GM21786 (cell line): ENCODE measurements around the gene CCDC102A.
"Not testable (repeated sequence)": the region's sequence is repeated elsewhere in the genome, so short reads cannot be mapped to it uniquely, and the experiment has no call there.

Source experiments
- ATAC-seq: cut with Tn5 transposase; IDR thresholded peaks from one replicate; pipeline ENCODE4 v1.9.1; 2021; ENCODE audit not compliant: unreplicated experiment

CCDC102A gene

DNA sequence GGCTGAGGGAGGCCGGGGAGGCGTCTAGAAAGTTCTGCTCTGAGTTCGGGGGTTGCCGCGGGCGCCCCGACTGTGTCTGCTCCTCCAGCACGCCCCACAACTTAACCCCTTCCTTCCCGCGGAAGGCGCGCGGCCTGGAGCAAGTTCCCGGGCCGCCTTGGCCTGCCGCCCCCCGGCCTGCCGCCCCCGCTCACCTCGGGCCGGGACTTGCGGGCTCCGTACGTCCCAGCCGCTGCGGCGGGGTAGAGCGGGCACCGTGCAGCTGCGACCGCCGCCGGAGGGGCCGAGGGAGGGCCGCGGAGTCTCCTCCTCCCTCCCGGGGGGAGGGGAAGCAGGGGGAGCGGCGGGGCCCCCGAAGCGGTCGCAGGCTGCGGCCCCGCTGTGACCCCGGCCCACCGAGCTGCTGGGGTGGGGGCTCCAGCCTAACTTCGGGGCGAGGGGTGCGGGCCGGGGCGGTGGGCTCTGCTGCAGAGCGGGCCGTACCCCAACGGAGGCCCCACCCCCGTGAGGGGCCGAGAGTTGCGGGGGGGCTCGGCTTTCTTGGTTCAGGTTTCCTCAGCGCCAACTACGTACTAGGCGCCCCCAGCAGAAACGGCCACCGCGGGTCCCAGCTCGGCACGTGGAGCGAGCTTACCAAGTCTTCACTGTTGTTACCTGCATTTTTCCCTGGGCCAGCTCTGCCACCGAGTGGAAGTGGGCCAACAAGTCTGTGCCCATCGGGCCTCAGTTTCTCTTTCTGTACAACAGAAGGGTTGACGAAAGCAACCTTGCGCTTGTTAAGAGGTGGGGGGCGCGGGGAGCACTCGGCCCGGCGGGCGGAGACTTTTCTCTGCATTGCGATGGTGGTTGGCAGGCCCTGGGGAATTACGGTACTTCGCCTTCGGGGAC lies at the start of gene CCDC102A:
Gene CCDC102A (minus strand): TSS at position 266 of the 888 bp plus-strand sequence. CDS start 7,394 bp downstream, outside the sequence.
- ATAC-seq: peak; percentile 6

DNA sequence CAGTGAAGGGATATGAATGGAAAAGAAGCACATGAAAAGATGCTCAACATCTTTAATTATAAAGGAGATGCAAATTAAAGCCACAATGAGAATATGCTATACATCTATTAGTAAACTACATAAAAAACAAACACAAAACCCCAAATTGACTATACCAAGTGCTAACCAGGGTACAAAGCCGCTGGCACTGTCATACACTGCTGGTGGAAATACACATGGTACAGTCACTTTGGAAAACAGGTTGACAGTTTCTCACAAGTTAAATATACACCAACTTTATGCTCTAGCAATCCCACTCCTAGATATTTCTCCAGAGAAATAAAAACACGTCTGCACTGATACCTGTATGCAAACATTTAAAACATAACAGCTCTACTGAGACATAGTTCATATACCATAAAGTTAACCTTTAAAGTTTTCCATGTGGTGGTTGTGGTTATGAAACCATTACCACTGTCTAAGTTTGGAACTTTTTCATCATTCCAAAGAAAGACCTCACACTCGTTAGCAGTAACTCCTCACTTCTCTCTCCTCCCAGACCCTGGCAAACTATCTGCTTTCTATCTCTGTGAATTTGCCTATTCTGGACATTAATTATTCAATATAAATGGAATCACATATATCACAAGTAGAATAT lies 48.8 kb upstream of the CCDC102A start:
- ATAC-seq: no peak

DNA sequence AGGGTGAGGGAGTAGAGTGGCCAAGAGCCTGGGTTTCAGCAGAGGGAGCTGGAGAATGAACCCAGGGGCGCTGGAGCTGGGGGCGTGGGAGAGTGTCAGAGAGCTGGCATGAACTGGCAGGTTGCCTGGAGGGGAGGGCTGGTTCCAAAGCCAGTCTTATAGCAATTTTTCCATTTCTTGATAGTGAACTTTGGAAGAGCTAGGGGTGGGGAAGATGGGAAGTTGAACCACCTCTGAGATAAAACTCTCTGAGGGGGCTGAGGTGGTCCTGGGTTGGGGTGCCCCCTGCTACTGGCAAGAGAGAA lies 42.9 kb upstream of the CCDC102A start:
- ATAC-seq: no peak

DNA sequence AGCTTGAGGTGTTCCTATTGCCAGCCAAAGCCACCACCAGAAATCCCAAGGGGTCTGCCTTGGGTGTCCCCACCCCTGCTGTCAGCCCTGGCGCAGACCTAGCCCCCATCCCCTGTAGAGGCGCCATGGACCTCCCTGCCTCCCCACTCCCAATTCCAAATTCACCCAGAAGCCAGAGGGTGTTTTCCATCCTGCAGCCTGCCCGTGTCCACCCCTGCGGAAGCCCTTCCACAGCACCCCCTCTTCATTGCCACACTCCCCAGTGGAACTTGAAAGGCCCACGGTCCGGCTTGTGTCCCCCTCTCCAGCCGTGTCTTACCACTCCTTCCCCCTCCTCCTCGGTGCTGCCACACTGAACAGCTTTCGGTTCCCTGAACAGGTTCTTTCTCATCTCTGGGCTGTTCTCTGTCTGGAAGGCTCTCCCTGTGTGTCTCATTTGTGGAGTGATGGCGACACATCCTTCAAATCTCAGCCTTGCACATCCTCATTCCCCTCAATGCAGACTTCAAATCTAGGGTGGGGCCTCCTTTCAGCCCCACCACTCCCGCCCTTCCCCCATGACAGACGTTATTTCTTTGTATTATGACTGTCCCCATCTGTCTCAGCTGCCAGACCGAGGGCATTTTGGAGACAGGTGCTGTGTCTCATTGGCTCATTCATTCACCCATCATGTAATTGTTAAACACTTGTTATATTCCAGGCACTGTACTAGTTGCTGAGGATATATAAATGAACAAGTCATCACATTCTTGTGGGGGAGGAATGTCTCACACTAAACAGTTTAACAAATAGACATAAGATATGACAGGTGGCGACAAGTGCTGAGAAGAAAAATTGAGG lies 42.4 kb upstream of the CCDC102A start:
- ATAC-seq: no peak

DNA sequence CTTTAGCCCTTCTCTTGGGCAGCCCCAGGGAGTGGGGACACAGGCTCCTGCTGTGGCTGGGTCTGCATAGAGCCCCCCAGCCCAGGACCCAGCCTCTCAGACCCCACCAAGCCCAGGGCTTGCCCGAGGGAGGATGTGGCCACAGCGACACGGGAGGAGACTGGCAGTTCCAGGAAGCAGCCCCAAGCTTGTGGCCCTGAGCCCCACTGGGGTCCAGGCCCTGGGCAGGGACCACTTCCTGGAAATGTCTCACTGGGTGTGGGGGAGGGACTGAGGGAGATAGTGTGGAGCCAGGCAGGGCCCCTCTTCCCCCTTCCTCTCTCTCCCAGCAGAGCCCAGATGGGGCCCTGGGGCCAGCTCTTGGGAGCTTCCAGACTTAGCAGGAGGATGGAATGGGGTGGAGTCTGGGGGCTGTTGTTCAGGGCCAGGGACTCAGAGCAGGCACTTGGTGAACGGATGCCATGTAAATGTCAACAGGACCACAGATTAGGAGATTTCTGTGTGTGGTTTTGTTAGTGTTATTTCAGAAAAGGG lies 41.4 kb upstream of the CCDC102A start:
- no peak for ATAC-seq

DNA sequence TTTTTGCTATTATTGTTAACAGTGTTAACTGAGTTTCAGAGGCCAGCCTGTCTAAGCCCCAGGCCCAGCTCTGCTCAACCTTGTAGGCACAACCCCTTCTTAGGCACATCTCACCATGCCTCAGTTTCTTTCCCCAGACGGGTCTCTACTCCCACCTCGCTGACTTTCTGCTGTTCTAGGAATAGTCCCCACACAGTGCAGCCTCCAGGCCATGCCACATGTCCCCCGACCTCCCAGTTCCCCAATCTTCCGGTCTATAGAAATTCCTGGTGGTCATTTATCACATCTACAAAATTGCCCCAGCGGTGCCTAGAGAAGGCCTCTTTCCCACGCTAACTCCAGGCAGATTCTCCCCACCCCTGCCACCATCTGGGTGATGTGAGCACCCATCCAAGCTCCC lies 40.8 kb upstream of the CCDC102A start:
- ATAC-seq: no peak

DNA sequence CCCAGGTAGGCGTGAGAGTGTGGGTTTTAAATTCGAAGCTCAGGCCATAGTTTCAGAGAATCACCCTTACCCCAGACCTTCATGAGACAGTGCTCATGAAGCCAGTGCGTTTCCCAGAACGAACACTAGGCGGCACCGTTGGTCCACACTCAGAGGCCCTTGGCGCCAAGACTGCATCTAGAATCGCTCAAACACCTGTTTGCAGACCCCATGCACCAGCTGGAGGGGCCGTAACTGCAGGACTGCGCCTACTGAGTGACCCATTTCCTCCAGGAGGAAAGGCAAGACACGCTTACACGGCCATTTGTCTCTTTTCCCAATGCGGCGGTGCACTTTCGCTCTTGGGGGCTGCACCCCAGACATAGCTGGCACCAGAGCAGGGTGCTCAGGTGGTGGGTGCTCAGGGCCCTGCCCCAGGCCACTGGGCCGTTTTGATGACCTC lies 40.1 kb upstream of the CCDC102A start:
- ATAC-seq: no peak

DNA sequence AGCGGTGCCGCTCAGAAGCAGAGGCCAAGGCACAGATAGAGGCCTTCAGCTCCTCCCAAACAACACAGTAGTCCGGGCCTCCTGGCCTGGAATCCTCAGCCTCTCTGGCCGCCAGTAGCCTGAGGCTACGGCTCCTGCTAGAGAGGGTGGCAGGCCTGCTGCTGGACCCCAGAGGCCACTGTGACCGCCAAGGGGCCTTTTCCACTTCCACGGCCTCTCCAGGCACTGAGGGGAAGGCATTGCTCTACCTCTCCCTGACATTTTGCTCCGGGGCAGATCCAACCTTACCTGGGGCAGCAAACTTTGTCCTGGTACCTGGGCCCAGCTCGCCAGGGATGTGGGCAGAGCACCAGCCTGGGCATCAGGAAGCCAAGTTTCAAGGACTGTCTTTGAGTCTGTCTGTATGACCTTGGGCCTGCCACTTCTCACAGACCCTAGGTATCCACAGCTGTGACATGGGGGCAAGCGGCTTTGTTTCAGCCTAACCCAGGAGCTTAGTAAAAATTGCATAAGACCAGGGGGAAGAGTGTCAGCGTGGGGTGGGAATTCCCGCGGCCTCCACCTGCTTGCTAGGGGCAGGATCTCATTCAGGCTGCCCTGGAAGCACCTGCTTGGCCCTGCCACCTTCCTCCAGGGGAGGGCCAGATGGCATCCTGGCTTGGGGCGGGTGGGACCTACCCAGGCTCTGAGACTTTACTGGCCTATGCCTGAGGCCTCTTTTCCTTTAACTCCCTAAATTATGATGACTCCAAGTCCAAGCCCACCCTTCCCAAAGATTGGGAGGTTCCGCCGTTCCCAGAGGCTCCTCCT lies 39.3 kb upstream of the CCDC102A start:
- ATAC-seq: no peak

DNA sequence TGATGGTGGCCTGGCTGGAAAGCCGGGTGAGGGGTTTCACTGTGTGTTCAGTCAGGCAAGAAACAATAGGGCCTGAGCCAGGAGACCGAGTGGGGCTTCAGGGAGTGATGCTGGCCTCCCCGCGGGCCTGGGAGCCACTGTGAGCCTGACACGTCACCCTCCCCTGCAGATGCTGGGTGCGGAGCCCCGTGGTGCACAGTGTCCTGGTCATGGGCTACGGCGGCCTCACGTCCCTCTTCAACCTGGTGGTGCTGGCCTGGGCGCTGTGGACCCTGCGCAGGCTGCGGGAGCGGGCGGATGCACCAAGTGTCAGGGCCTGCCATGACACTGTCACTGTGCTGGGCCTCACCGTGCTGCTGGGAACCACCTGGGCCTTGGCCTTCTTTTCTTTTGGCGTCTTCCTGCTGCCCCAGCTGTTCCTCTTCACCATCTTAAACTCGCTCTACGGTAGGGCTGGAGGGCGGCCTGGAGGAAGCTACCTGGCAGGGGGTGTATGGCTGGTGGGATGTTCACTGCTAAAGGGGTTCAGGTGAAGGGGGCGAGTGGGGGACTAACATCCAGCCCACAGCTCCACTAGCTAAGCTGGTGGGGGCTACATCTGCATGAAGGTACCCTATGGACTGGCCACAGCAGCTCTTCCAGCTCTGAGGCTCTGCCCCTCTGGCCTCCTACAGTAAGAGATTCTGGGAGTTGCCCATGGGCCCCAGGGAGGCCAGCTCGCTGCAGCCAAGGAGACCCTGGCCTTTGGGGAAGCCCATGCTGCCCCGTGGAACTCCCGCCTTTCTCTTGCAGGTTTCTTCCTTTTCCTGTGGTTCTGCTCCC lies 38.5 kb upstream of the CCDC102A start:
- ATAC-seq: no peak

DNA sequence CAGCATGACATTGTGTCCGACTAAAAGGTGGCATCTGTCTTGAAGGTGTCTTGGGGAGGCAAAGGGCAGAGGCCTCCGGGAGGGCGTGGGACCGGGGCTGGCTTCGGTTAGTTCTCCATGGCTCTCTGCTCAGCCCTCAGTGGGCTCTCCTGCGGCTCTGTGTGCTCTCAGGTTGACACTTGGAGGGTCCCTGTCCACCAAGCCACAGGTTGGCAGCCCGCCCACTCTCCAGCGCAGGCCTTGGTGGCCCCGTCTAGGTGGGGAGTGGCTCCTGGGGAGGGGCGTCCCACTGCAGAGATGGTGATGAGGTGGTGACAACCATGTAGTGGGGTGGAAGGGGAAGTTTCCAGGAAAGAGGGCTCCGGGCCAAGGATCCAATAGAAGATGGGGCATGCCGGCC lies 37.7 kb upstream of the CCDC102A start:
- no peak for ATAC-seq

DNA sequence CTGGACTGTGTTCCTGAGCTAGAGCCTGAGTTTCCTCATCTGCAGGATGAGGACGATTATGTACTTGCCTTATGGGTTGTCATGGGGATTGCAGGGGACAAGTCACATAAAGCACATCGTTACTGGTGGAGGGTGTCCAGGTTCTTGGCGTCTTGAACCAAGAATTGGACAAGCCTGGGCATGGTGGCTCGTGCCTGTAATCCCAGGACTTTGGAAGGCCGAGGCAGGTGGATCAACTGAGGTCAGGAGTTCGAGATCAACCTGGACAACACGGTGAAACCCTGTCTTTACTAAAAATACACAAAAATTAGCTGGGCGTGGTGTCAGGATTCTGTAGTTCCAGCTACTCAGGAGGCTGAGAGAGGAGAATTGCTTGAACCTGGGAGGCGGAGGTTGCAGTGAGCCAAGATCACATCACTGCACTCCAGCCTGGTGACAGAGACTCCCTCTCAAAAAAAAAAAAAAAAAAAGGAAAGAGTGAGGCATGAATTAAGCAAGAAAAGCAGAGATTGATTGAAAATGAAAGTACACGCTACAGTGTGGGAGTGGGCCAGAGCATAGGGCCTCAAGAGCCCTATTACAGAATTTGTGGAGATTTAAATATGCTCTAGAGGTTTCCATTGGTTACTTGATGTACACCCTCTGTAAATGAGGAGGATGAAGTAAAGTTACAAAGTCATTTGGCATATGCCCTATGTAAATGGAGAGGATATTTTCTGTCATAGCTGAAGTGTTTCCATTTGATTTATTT lies 36.8 kb upstream of the CCDC102A start:
- ATAC-seq: no peak

DNA sequence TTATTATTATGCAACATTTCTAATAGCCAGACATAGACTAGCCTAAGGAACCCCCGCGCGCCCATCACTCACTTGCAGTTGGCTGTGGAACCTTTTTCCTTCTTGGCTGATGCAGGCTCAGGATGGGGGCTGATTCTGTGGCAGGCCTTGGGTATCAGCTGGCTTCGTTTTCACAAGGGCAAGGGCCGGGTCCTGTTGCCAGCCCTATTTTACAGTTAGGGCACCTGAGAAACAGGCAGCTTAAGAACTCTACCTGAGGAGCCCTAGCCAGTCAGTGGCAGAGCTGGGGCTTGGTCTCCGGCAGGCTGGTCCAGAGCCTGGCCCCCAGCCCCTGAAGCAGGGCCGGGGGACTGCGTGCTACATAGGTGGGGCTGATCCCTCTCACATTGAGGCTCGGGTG lies 34.7 kb upstream of the CCDC102A start:
- ATAC-seq: no peak

DNA sequence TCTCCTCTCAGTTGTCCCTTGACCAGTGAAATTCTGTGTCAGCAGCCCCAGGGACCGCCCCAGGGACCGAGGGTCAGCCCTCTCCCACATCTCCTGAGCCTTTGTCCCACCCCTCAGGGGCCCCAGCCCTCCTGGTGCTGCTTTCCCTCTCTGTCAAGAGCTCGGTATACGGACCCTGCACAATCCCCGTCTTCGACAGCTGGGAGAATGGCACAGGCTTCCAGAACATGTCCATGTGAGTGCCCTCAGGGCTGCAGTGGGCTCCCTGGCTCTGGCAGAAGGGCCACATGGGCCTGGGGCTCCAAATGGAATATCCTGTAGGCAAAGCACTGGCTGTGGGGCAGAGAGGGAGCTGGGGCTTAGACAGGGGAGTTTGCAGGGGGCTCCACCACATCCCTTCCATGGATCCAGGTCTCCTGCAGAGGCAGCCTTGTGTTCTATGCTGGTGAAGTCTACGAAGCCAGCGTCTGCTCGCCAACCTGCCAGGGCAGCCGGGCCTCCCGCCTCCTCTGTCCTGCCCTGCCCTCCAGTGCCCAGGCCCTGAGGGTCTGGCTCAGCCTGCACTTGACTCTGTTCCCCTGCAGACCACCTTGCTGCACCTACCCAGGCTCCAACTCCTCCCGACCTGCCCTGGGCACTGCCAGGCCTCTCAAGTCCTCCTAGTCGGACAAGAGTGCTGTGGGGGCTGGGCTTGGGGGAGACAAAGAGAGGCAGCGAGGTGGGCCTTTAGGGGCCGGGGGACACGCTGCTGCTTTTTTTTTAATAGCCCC lies 34.1 kb upstream of the CCDC102A start:
- ATAC-seq: no peak

DNA sequence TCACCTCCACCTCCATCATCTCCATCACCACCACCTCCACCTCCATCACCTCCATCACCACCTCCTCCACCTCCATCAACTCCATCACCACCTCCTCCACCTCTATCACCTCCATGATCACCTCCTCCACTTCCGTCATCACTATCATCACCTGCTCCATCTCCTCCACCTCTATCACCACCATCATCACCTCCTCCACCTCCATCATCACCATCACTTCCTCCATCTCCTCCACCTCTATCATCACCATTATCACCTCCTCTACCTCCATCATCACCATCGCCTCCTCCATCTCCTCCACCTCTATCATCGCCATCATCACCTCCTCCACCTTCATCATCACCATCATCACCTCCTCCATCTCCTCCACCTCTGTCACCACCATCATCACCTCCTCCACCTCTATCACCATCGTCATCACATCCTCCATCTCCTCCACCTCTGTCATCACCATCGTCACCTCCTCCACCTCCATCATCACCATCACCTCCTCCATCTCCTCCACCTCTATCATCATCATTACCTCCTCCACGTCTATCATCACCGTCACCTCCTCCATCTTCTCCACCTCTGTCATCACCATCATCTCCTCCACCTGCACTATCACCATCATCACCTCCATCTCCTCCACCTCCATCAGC lies 33.1 kb upstream of the CCDC102A start:
- no peak for ATAC-seq

DNA sequence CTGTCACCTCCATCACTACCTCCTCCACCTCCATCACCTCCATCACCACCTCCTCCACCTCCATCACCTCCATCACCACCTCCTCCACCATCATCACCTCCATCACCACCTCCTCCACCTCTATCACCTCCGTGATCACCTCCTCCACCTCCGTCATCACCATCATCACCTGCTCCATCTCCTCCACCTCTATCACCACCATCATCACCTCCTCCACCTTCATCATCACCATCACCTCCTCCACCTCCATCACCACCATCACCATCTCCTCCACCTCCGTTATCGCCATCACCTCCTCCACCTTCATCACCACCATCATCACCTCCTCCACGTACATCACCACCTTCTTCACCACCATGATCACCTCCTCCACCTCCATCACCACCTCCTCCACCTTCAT lies 32.4 kb upstream of the CCDC102A start:
- not testable (repeated sequence) for ATAC-seq

DNA sequence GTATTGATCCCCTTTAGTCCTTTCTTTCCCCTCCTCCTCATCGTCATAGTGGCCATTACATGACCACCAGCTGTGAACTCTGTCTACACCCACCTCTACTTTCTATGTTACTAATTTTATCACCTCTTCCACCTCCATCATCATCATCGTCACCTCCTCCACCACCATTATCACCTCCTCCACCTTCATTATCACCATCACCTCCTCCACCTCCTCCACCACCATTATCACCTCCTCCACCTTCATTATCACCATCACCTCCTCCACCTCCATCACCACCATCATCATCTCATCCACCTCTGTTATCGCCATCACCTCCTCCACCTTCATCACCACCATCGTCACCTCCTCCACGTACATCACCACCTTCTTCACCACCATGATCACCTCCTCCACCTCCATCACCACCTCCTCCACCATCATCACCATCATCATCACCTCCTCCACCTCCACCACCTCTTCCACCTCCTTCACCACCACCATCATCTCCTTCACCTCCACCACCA lies 31.9 kb upstream of the CCDC102A start:
- no peak for ATAC-seq

DNA sequence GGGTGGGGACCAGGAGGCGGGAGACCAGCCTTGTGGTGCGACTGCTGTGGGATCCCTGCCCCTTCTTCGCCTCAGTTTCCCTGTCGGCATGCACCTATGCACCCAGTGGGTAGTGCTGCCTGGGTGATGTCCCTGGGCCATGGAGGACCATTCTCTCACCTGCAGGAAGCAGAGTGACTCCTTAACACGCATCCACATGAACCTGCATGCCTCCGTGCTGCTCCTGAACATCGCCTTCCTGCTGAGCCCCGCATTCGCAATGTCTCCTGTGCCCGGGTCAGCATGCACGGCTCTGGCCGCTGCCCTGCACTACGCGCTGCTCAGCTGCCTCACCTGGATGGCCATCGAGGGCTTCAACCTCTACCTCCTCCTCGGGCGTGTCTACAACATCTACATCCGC lies 31.3 kb upstream of the CCDC102A start:
- ATAC-seq: no peak

DNA sequence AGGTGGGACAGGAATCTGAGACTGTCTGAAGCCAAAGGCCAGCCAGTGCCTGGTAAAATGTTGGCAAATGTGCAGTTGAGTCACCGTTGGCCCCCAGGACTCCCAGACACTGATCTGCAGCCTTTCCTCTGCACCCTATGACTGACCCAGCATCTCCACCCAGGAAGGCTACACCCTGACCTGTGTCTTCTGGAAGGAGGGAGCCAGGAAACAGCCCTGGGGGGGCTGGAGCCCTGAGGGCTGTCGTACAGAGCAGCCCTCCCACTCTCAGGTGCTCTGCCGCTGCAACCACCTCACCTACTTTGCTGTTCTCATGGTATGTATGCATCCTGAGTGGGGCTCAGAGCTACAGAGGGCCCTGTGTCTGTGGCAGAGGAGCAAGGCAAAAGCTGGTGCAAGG lies 30.1 kb upstream of the CCDC102A start:
- no peak for ATAC-seq
